ENCODE data around the gene PCAT7. TPM values are rescaled to one million over a fixed set of nuclear protein-coding genes. Genes with fewer than 3 reads are reported as not detected.

Gene PCAT7
- total and polyA plus RNA-seq, 9 of the 15 experiments (the other 6 are each of a cell fraction or from before 2014, with no cell fraction given), result 0.09 to 0.13 TPM; not detected in 7

DNA sequence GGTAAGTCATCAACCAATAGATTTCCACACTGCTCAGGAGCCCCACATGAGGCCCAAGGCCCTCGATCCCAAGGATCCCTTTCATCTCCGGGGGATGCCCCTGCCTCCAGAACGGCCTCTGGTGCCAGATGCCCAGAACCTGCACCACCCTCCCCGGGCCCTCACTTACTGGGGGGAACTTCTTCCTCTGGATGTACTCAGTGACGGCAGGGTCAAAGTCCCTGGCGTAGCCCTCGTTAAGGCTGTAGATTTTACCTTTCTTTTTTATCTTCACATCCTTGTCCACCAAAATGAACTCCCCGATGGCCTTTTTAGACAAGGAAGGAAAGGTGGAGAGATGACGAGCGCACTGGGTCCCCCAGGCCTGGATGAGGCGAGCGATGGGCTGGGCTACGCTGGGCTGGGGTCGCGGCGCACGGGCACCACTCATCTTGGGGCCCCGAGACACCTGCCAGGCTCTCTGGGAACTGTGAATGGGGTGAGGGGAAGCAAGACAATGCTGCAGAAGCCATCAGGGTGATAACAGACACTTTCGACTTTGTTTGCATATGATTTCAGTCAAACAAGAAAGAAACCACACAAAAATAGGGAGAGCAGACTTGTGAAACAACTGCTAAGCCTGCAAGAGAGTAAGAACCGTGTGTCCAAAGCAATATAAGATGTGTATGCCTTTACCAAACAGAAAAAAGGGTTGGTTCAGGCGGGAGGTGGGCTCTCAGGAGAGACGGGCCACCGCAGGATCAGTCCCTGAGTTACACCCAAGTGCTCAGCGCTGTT, 52.0 kb downstream of the PCAT7 start:
- H3K36me3 ChIP-seq (ENCODE audit: control insufficient read depth, insufficient read depth, low read length), result no peaks in the 10 kb centered on the region
- ChIA-PET POLR2A (interaction anchor here (0.8 kb wide), 1 partner anchor 1123 kb away, joined by 4 read pairs; no protein-coding TSS in a partner anchor), CTCF (ENCODE audit: low intra/inter-chr PET ratio) (no interaction called here)
- peaks cover 31 to 77% of the 10 kb centered on the region in 2 experiments for H3K27me3 ChIP-seq (ENCODE audit: control insufficient read depth in 2 of 2, insufficient read depth in 2 of 2, low read length in 2 of 2)
- no peaks in the 10 kb centered on the region for H3K9me3 ChIP-seq (replicated peaks; ENCODE audit: control insufficient read depth, insufficient read depth, low read depth, low read length)
- H3K9me1 ChIP-seq (ENCODE audit: control insufficient read depth, insufficient read depth, low read length), result no peaks in the 10 kb centered on the region
- intact Hi-C loops (cut with micrococcal nuclease) (no loop called here), in situ Hi-C loops (cut with MboI) (no loop called here)
- no peaks in the 10 kb centered on the region; the same call in 1 of the 2 replicates for H4K20me1 ChIP-seq (replicated peaks; ENCODE audit: control insufficient read depth, insufficient read depth, low read length)
- TF ChIP-seq, protein P1, sequence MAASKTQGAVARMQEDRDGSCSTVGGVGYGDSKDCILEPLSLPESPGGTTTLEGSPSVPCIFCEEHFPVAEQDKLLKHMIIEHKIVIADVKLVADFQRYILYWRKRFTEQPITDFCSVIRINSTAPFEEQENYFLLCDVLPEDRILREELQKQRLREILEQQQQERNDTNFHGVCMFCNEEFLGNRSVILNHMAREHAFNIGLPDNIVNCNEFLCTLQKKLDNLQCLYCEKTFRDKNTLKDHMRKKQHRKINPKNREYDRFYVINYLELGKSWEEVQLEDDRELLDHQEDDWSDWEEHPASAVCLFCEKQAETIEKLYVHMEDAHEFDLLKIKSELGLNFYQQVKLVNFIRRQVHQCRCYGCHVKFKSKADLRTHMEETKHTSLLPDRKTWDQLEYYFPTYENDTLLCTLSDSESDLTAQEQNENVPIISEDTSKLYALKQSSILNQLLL (CRISPR knock-in tag; IDR thresholded peaks at IDR 0.05; ENCODE audit: borderline replicate concordance), result no peak
- TF ChIP-seq ZNF175 (CRISPR knock-in tag; IDR thresholded peaks at IDR 0.05; ENCODE audit: low read depth) (no peak), ERF (CRISPR knock-in tag; IDR thresholded peaks at IDR 0.05) (no peak), ZNF699 (CRISPR knock-in tag; IDR thresholded peaks at IDR 0.05; ENCODE audit: insufficient replicate concordance) (no peak), ZNF41 (CRISPR knock-in tag; conservative IDR thresholded peaks at IDR 0.05) (no peak), ZC3H4 (CRISPR knock-in tag; IDR thresholded peaks at IDR 0.05; ENCODE audit: borderline replicate concordance) (no peak), ZNF3 (CRISPR knock-in tag; IDR thresholded peaks at IDR 0.05) (no peak)
- TF ChIP-seq, protein P2, sequence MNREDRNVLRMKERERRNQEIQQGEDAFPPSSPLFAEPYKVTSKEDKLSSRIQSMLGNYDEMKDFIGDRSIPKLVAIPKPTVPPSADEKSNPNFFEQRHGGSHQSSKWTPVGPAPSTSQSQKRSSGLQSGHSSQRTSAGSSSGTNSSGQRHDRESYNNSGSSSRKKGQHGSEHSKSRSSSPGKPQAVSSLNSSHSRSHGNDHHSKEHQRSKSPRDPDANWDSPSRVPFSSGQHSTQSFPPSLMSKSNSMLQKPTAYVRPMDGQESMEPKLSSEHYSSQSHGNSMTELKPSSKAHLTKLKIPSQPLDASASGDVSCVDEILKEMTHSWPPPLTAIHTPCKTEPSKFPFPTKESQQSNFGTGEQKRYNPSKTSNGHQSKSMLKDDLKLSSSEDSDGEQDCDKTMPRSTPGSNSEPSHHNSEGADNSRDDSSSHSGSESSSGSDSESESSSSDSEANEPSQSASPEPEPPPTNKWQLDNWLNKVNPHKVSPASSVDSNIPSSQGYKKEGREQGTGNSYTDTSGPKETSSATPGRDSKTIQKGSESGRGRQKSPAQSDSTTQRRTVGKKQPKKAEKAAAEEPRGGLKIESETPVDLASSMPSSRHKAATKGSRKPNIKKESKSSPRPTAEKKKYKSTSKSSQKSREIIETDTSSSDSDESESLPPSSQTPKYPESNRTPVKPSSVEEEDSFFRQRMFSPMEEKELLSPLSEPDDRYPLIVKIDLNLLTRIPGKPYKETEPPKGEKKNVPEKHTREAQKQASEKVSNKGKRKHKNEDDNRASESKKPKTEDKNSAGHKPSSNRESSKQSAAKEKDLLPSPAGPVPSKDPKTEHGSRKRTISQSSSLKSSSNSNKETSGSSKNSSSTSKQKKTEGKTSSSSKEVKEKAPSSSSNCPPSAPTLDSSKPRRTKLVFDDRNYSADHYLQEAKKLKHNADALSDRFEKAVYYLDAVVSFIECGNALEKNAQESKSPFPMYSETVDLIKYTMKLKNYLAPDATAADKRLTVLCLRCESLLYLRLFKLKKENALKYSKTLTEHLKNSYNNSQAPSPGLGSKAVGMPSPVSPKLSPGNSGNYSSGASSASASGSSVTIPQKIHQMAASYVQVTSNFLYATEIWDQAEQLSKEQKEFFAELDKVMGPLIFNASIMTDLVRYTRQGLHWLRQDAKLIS (CRISPR knock-in tag; IDR thresholded peaks at IDR 0.05), result no peak
- TF ChIP-seq, protein P3, sequence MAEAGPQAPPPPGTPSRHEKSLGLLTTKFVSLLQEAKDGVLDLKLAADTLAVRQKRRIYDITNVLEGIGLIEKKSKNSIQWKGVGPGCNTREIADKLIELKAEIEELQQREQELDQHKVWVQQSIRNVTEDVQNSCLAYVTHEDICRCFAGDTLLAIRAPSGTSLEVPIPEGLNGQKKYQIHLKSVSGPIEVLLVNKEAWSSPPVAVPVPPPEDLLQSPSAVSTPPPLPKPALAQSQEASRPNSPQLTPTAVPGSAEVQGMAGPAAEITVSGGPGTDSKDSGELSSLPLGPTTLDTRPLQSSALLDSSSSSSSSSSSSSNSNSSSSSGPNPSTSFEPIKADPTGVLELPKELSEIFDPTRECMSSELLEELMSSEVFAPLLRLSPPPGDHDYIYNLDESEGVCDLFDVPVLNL (CRISPR knock-in tag; IDR thresholded peaks at IDR 0.05; ENCODE audit: low read depth), result no peak
- TF ChIP-seq, protein P4, sequence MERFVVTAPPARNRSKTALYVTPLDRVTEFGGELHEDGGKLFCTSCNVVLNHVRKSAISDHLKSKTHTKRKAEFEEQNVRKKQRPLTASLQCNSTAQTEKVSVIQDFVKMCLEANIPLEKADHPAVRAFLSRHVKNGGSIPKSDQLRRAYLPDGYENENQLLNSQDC (CRISPR knock-in tag; IDR thresholded peaks at IDR 0.05), result no peak
- 0 out of 5 replicates have a peak, but pooled peaks cover 0 to 3% of the 10 kb centered on the region in 2 experiments for H3K4me1 ChIP-seq (replicated peaks in 1 of 2; ENCODE audit: control insufficient read depth in 2 of 2, insufficient read depth in 2 of 2, low read length in 2 of 2)
- FAIRE-seq (no peak), DNase-seq (ENCODE audit: extremely low read depth in 1 of 4, low spot score in 3 of 4) (no peak), ATAC-seq (no peak)
- no peak overlapping the region for H2AFZ ChIP-seq (ENCODE audit: low read depth, low read length)
- no peak overlapping the region for H3K27ac ChIP-seq (ENCODE audit: extremely low read depth, low read depth, low read length)
- WGBS (ENCODE audit: insufficient coverage, low coverage, missing lambda C conversion rate), result 2% methylated on average over 24 of the region's 24 CpGs
- no peak overlapping the region for H3K4me3 ChIP-seq
- H3K9ac ChIP-seq (ENCODE audit: insufficient read depth in 1 of 2, low read depth in 2 of 2, low read length in 2 of 2), result no peak overlapping the region
- no peaks in the 10 kb centered on the region for H3K79me2 ChIP-seq (ENCODE audit: control insufficient read depth, insufficient read depth, low read length)
- no TSS peak for BruUV-seq (replicated peaks)
- no peak overlapping the region for H3K4me2 ChIP-seq (ENCODE audit: insufficient read depth, low read length)

All from K562 (cell line).